ENCODE results near the gene PCSK5.

DNA sequence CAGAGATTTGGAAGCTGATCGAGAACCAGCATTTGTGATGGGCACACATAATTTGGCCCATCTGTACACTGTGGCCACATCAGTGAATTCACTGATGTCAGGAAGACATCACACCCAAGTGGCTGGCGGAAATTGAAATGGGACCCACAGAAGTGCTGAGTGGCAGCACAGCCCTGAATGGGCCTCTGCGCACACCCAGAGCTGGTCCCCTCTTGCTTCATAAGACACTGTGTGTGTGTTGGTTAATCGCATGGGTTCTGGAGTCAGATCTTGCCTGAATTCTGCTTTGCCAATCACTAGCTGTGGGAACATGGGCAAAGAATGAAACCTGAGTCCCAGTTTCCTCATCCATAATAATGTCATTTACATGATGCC lies 72.2 kb downstream of the PCSK5 start:
- TF ChIP-seq, protein P1, sequence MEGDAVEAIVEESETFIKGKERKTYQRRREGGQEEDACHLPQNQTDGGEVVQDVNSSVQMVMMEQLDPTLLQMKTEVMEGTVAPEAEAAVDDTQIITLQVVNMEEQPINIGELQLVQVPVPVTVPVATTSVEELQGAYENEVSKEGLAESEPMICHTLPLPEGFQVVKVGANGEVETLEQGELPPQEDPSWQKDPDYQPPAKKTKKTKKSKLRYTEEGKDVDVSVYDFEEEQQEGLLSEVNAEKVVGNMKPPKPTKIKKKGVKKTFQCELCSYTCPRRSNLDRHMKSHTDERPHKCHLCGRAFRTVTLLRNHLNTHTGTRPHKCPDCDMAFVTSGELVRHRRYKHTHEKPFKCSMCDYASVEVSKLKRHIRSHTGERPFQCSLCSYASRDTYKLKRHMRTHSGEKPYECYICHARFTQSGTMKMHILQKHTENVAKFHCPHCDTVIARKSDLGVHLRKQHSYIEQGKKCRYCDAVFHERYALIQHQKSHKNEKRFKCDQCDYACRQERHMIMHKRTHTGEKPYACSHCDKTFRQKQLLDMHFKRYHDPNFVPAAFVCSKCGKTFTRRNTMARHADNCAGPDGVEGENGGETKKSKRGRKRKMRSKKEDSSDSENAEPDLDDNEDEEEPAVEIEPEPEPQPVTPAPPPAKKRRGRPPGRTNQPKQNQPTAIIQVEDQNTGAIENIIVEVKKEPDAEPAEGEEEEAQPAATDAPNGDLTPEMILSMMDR (IDR thresholded peaks at IDR 0.05; ENCODE audit: insufficient read depth, low read length, poor library complexity, severe bottlenecking) = no peak
- TF ChIP-seq EZH2phosphoT487 (conservative IDR thresholded peaks at IDR 0.05; ENCODE audit: low read length) = no peak
